ENCODE measurements around the gene METTL27. TPM values are rescaled to one million over a fixed set of nuclear protein-coding genes. Genes with fewer than 3 reads are reported as not detected.

The METTL27 gene
- total and polyA plus RNA-seq, 9 of the 15 experiments (the other 6 are each of a cell fraction or from before 2014, with no cell fraction given), result 0.08 to 0.82 (median 0.33) TPM; not detected in 4

DNA sequence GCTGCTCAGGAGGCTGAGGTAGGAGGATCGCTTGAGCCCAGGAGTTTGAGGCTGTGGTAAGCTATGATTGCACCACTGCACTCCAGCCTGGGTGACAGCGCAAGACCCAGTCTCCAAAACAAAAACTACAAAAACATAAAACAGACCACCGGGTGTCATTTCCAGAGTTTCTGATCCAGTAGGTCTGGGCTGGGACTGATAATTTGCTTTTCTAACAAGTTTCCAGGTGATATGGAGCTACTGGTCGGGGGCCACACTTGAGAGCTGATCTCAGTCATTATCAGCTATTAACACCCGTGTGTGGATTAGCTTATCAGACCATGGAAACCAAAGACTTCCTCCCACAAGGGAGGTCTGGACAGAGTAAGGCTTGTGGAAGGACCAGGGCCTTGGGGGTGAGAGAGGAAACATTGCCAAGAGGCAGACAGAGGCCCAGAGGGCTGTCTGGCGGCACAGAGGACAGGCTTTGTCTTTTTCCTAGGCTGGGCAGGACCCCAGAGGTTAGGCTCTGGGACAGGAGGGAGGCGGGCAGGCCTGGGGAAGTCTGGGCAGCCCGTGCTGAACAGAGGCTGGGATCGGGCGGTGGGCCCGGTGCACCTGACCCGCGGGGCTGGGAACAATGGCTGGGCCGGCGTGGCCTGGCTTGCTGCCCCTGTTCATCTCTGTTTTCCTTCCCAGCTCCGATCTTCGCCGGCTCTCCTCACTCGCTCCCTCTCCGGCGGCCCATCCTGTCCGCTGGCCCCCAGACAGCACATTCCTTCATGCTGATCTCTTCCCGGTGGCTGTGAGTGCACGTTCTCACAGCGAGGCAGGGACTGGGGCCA, 43.9 kb upstream of the METTL27 start (continued):
- TF ChIP-seq, protein P1, sequence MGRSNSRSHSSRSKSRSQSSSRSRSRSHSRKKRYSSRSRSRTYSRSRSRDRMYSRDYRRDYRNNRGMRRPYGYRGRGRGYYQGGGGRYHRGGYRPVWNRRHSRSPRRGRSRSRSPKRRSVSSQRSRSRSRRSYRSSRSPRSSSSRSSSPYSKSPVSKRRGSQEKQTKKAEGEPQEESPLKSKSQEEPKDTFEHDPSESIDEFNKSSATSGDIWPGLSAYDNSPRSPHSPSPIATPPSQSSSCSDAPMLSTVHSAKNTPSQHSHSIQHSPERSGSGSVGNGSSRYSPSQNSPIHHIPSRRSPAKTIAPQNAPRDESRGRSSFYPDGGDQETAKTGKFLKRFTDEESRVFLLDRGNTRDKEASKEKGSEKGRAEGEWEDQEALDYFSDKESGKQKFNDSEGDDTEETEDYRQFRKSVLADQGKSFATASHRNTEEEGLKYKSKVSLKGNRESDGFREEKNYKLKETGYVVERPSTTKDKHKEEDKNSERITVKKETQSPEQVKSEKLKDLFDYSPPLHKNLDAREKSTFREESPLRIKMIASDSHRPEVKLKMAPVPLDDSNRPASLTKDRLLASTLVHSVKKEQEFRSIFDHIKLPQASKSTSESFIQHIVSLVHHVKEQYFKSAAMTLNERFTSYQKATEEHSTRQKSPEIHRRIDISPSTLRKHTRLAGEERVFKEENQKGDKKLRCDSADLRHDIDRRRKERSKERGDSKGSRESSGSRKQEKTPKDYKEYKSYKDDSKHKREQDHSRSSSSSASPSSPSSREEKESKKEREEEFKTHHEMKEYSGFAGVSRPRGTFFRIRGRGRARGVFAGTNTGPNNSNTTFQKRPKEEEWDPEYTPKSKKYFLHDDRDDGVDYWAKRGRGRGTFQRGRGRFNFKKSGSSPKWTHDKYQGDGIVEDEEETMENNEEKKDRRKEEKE (IDR thresholded peaks at IDR 0.05; ENCODE audit: borderline replicate concordance in 1 of 2, control insufficient read depth in 1 of 2, low read depth in 2 of 2, low read length in 1 of 2), result no peak
- peak; percentile 52; the same call in 1 of the 2 replicates for TF ChIP-seq L3MBTL2 (IDR thresholded peaks at IDR 0.05)
- no peak for TF ChIP-seq ZNF12 (CRISPR knock-in tag; IDR thresholded peaks at IDR 0.05)
- no peak for TF ChIP-seq ZNF282 (CRISPR knock-in tag; IDR thresholded peaks at IDR 0.05)
- TF ChIP-seq, protein P2, sequence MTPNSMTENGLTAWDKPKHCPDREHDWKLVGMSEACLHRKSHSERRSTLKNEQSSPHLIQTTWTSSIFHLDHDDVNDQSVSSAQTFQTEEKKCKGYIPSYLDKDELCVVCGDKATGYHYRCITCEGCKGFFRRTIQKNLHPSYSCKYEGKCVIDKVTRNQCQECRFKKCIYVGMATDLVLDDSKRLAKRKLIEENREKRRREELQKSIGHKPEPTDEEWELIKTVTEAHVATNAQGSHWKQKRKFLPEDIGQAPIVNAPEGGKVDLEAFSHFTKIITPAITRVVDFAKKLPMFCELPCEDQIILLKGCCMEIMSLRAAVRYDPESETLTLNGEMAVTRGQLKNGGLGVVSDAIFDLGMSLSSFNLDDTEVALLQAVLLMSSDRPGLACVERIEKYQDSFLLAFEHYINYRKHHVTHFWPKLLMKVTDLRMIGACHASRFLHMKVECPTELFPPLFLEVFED (CRISPR knock-in tag; conservative IDR thresholded peaks at IDR 0.05), result peak; percentile 98
- TF ChIP-seq, protein P3, sequence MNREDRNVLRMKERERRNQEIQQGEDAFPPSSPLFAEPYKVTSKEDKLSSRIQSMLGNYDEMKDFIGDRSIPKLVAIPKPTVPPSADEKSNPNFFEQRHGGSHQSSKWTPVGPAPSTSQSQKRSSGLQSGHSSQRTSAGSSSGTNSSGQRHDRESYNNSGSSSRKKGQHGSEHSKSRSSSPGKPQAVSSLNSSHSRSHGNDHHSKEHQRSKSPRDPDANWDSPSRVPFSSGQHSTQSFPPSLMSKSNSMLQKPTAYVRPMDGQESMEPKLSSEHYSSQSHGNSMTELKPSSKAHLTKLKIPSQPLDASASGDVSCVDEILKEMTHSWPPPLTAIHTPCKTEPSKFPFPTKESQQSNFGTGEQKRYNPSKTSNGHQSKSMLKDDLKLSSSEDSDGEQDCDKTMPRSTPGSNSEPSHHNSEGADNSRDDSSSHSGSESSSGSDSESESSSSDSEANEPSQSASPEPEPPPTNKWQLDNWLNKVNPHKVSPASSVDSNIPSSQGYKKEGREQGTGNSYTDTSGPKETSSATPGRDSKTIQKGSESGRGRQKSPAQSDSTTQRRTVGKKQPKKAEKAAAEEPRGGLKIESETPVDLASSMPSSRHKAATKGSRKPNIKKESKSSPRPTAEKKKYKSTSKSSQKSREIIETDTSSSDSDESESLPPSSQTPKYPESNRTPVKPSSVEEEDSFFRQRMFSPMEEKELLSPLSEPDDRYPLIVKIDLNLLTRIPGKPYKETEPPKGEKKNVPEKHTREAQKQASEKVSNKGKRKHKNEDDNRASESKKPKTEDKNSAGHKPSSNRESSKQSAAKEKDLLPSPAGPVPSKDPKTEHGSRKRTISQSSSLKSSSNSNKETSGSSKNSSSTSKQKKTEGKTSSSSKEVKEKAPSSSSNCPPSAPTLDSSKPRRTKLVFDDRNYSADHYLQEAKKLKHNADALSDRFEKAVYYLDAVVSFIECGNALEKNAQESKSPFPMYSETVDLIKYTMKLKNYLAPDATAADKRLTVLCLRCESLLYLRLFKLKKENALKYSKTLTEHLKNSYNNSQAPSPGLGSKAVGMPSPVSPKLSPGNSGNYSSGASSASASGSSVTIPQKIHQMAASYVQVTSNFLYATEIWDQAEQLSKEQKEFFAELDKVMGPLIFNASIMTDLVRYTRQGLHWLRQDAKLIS (CRISPR knock-in tag; IDR thresholded peaks at IDR 0.05), result no peak; the same call in 1 of the 2 replicates
- TF ChIP-seq, protein P4, sequence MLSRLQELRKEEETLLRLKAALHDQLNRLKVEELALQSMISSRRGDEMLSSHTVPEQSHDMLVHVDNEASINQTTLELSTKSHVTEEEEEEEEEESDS (CRISPR knock-in tag; IDR thresholded peaks at IDR 0.05), result no peak
- TF ChIP-seq, protein P5, sequence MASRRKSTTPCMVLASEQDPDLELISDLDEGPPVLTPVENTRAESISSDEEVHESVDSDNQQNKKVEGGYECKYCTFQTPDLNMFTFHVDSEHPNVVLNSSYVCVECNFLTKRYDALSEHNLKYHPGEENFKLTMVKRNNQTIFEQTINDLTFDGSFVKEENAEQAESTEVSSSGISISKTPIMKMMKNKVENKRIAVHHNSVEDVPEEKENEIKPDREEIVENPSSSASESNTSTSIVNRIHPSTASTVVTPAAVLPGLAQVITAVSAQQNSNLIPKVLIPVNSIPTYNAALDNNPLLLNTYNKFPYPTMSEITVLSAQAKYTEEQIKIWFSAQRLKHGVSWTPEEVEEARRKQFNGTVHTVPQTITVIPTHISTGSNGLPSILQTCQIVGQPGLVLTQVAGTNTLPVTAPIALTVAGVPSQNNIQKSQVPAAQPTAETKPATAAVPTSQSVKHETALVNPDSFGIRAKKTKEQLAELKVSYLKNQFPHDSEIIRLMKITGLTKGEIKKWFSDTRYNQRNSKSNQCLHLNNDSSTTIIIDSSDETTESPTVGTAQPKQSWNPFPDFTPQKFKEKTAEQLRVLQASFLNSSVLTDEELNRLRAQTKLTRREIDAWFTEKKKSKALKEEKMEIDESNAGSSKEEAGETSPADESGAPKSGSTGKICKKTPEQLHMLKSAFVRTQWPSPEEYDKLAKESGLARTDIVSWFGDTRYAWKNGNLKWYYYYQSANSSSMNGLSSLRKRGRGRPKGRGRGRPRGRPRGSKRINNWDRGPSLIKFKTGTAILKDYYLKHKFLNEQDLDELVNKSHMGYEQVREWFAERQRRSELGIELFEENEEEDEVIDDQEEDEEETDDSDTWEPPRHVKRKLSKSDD (conservative IDR thresholded peaks at IDR 0.05; ENCODE audit: low read length), result no peak
- peak; percentile 66 for TF ChIP-seq PHF20 (IDR thresholded peaks at IDR 0.05; ENCODE audit: partially characterized antibody)
- TF ChIP-seq PML (IDR thresholded peaks at IDR 0.05; ENCODE audit: low read length), result peak; percentile 100
- TF ChIP-seq HNRNPL (IDR thresholded peaks at IDR 0.05; ENCODE audit: low read depth, low read length), result no peak
- 0 out of 2 replicates have a peak, but pooled peaks have one; percentile 74 for TF ChIP-seq PTBP1 (IDR thresholded peaks at IDR 0.05; ENCODE audit: low read depth, low read length)
- TF ChIP-seq ETS2 (tag; IDR thresholded peaks at IDR 0.05; ENCODE audit: borderline replicate concordance, poor library complexity, severe bottlenecking), result no peak
- TF ChIP-seq SUPT5H (IDR thresholded peaks at IDR 0.05), result no peak
- TF ChIP-seq ZNF75A (CRISPR knock-in tag; IDR thresholded peaks at IDR 0.05), result peak; percentile 80
- TF ChIP-seq TSC22D4 (tag; IDR thresholded peaks at IDR 0.05), result no peak
